Hepatocyte (in vitro differentiated cells): Measurements from ENCODE around the gene TPRN. TPM values are rescaled to one million over a fixed set of nuclear protein-coding genes. Genes with fewer than 3 reads are reported as not detected.
A peak's percentile ranks its signal among the peaks of the same experiment; 100 is the strongest.

Experiments used
- DNase-seq: peaks from one replicate; pipeline ENCODE4 v3.0.0-alpha.2; 2016; ENCODE audit warnings: low spot score
- H2AFZ ChIP-seq: fragments of 200-600 bp; sonication (generic); 2 replicates; pipeline ENCODE4 v1.6.0; 2016; ENCODE audit warnings: antibody characterized with exemption, mild to moderate bottlenecking
- H3K27ac ChIP-seq: fragments of 200-600 bp; sonication (generic); 2 replicates; pipeline ENCODE4 v1.5.1; 2016; ENCODE audit warnings: mild to moderate bottlenecking
- H3K27me3 ChIP-seq: fragments of 200-600 bp; sonication (generic); 2 replicates; pipeline ENCODE4 v1.6.1; 2016
- H3K36me3 ChIP-seq: fragments of 200-600 bp; sonication (generic); replicated peaks from 2 replicates; pipeline ENCODE4 v1.5.1; 2016; ENCODE audit warnings: low read depth; ENCODE audit not compliant: insufficient read depth
- H3K4me1 ChIP-seq: fragments of 200-600 bp; sonication (generic); 2 replicates; pipeline ENCODE4 v1.5.1; 2016; ENCODE audit warnings: mild to moderate bottlenecking, moderate library complexity; ENCODE audit not compliant: insufficient read depth
- H3K4me2 ChIP-seq: fragments of 200-600 bp; sonication (generic); 2 replicates; pipeline ENCODE4 v1.6.0; 2016
- H3K4me3 ChIP-seq: fragments of 200-600 bp; sonication (generic); 2 replicates; pipeline ENCODE4 v1.5.1; 2016; ENCODE audit warnings: mild to moderate bottlenecking
- H3K79me2 ChIP-seq: fragments of 200-600 bp; sonication (generic); 2 replicates; pipeline ENCODE4 v1.6.0; 2017; ENCODE audit warnings: mild to moderate bottlenecking
- H3K9me2 ChIP-seq: fragments of 200-600 bp; sonication (generic); replicated peaks from 2 replicates; pipeline ENCODE4 v1.6.0; 2017; ENCODE audit warnings: mild to moderate bottlenecking; ENCODE audit not compliant: insufficient read depth
- H3K9me3 ChIP-seq: fragments of 200-600 bp; sonication (generic); 2 replicates; pipeline ENCODE4 v1.5.1; 2016; ENCODE audit warnings: low read depth, mild to moderate bottlenecking
- H4K20me1 ChIP-seq: fragments of 200-600 bp; sonication (generic); 2 replicates; pipeline ENCODE4 v1.6.0; 2016; ENCODE audit warnings: mild to moderate bottlenecking; ENCODE audit not compliant: insufficient read depth, poor library complexity, severe bottlenecking
- CTCF ChIP-seq: fragments of 200-600 bp; sonication (generic); IDR thresholded peaks from 2 replicates; pipeline ENCODE4 v1.5.1; 2016; ENCODE audit warnings: antibody characterized with exemption, mild to moderate bottlenecking; ENCODE audit not compliant: poor library complexity
- EZH2 ChIP-seq: fragments of 200-600 bp; sonication (generic); IDR thresholded peaks from 2 replicates; pipeline ENCODE4 v1.6.1; 2016; ENCODE audit warnings: antibody characterized with exemption, mild to moderate bottlenecking, borderline replicate concordance
- EZH2phosphoT487 ChIP-seq: fragments of 200-600 bp; sonication (generic); IDR thresholded peaks from one replicate; pipeline ENCODE4 v1.6.1; 2018; ENCODE audit warnings: antibody characterized with exemption, mild to moderate bottlenecking, low read depth, moderate library complexity; ENCODE audit not compliant: unreplicated experiment, severe bottlenecking
- WGBS: methylation state at CpG from one replicate; pipeline ENCODE4 v1.1.6; 2016; ENCODE audit warnings: low lambda C conversion rate; ENCODE audit errors: missing lambda C conversion rate; 5-methylcytosine and 5-hydroxymethylcytosine counted together
- polyA plus RNA-seq: library from polyadenylated mRNA; unstranded; fragments of >200 nt; fragmentation: Nextera tagmentation; extraction: Ambion mirVana; gene quantifications from 2 replicates; pipeline ENCODE4 v1.2.1, GENCODE V29; 2016
- total RNA-seq: library from RNA; depleted of rRNA; stranded (reverse); fragments of >200 nt; gene quantifications from 2 replicates; pipeline ENCODE4 v1.2.3, GENCODE V29; 2014

The TPRN gene
- total and polyA plus RNA-seq, 2 experiments from 2014 or later = 34.4 to 104 TPM

- Histone ChIP-seq H3K36me3 (no peaks in the 10 kb centered on the region), H3K4me1 (peaks cover 47% of the 10 kb centered on the region), H3K9me3 (no peaks in the 10 kb centered on the region), H2AFZ (no peak overlapping the region), H3K4me2 (peak overlapping the region; percentile 87), H4K20me1 (peaks cover 19% of the 10 kb centered on the region), H3K9me2 (no peaks in the 10 kb centered on the region), H3K4me3 (no peak overlapping the region), H3K27ac (peak overlapping the region; percentile 65), H3K79me2 (peaks cover 74% of the 10 kb centered on the region), H3K27me3 (no peaks in the 10 kb centered on the region)
- 90% methylated on average over 8 of the region's 8 CpGs for WGBS
- no peak for TF ChIP-seq EZH2phosphoT487
- no peak for TF ChIP-seq EZH2
- no peak for TF ChIP-seq CTCF
- no peak for DNase-seq
Observed at GRCh38 chr9:137202966-137203365, 2.4 kb upstream of the TPRN start.

- Histone ChIP-seq H3K36me3 (no peaks in the 10 kb centered on the region), H3K4me1 (peaks cover 48% of the 10 kb centered on the region), H4K20me1 (peaks cover 31% of the 10 kb centered on the region), H3K79me2 (peaks cover 82% of the 10 kb centered on the region), H3K27ac (peak overlapping the region; percentile 78), H3K27me3 (no peaks in the 10 kb centered on the region), H3K9me2 (no peaks in the 10 kb centered on the region), H3K4me3 (peak overlapping the region; percentile 30), H3K4me2 (peak overlapping the region; percentile 87), H2AFZ (no peak overlapping the region), H3K9me3 (no peaks in the 10 kb centered on the region)
- TF ChIP-seq CTCF = no peak
- no peak for TF ChIP-seq EZH2
- TF ChIP-seq EZH2phosphoT487 = no peak
- no peak for DNase-seq
- WGBS = 25% methylated on average over 23 of the region's 23 CpGs
Observed at GRCh38 chr9:137201205-137201868, 796 bp upstream of the TPRN start.

- Histone ChIP-seq H3K79me2 (peaks cover 85% of the 10 kb centered on the region), H3K4me2 (peak overlapping the region; percentile 99), H3K9me2 (no peaks in the 10 kb centered on the region), H3K4me1 (peaks cover 58% of the 10 kb centered on the region), H3K9me3 (no peaks in the 10 kb centered on the region), H4K20me1 (peaks cover 49% of the 10 kb centered on the region), H3K27ac (peak overlapping the region; percentile 74), H3K36me3 (no peaks in the 10 kb centered on the region), H3K4me3 (peak overlapping the region; percentile 36), H2AFZ (no peak overlapping the region), H3K27me3 (no peaks in the 10 kb centered on the region)
- no peak for TF ChIP-seq CTCF
- WGBS = 26% methylated on average over 28 of the region's 51 CpGs
- peak; percentile 46 for DNase-seq
Observed at GRCh38 chr9:137199411-137200121, 975 bp downstream of the TPRN start.
